GM21526 (cell line): ENCODE results near the gene KCNK7.

Experiments used
- ATAC-seq: cut with Tn5 transposase; IDR thresholded peaks from one replicate; pipeline ENCODE4 v1.9.1; 2021; ENCODE audit warnings: moderate library complexity; ENCODE audit not compliant: unreplicated experiment, low FRiP score

The KCNK7 gene

GRCh38 chr11:65612691-65613090 is 17.1 kb upstream of the KCNK7 start:
- no peak for ATAC-seq

- ATAC-seq = no peak
Measured at GRCh38 chr11:65611758-65612603, 16.4 kb upstream of the KCNK7 start.

- no peak for ATAC-seq
Measured at GRCh38 chr11:65611028-65611757, 15.6 kb upstream of the KCNK7 start.

- ATAC-seq = no peak
Measured at GRCh38 chr11:65610404-65610803, 14.8 kb upstream of the KCNK7 start.

GRCh38 chr11:65609665-65610064 is 14.1 kb upstream of the KCNK7 start:
- ATAC-seq = no peak

- ATAC-seq = no peak
Measured at GRCh38 chr11:65609229-65609628, 13.6 kb upstream of the KCNK7 start.

- ATAC-seq = no peak
Measured at GRCh38 chr11:65607614-65608426, 12.2 kb upstream of the KCNK7 start.

- no peak for ATAC-seq
Measured at GRCh38 chr11:65606876-65607613, 11.4 kb upstream of the KCNK7 start.

- no peak for ATAC-seq
Measured at GRCh38 chr11:65604258-65604657, 8.7 kb upstream of the KCNK7 start.

GRCh38 chr11:65599955-65600246 is 4.3 kb upstream of the KCNK7 start:
- ATAC-seq = no peak

- no peak for ATAC-seq
Measured at GRCh38 chr11:65599216-65599954, 3.8 kb upstream of the KCNK7 start.

- ATAC-seq = no peak
Measured at GRCh38 chr11:65598258-65598699, 2.7 kb upstream of the KCNK7 start.

- ATAC-seq = no peak
Measured at GRCh38 chr11:65596520-65596919, 920 bp upstream of the KCNK7 start.

- ATAC-seq = no peak
Measured at GRCh38 chr11:65595131-65595530, 469 bp downstream of the KCNK7 start.

- ATAC-seq = no peak
Measured at GRCh38 chr11:65593518-65594414, 1.8 kb downstream of the KCNK7 start.

GRCh38 chr11:65592858-65593517 is 2.6 kb downstream of the KCNK7 start:
- no peak for ATAC-seq

GRCh38 chr11:65591939-65592857 is 3.4 kb downstream of the KCNK7 start:
- no peak for ATAC-seq
